H9 (cell line): ENCODE measurements around the gene ASB7. TPM values are rescaled to one million over a fixed set of nuclear protein-coding genes. Genes with fewer than 3 reads are reported as not detected.

Source experiments
- DNase-seq: peaks from one replicate; pipeline ENCODE4 v3.0.0-alpha.2; 2017
- H2AFZ ChIP-seq: one replicate; pipeline ENCODE4 v1.6.1; 2013; ENCODE audit warnings: mild to moderate bottlenecking, low read length, control low read depth, moderate library complexity
- H2AK5ac ChIP-seq: 2 replicates; pipeline ENCODE4 v1.6.1; 2013; ENCODE audit warnings: low read length, control low read depth, mixed read lengths; ENCODE audit not compliant: insufficient read length
- H2BK120ac ChIP-seq: one replicate; pipeline ENCODE4 v1.6.1; 2013; ENCODE audit warnings: low read depth, mild to moderate bottlenecking, low read length, control low read depth, inconsistent platforms; ENCODE audit not compliant: poor library complexity, severe bottlenecking
- H2BK12ac ChIP-seq: 2 replicates; pipeline ENCODE4 v1.6.1; 2013; ENCODE audit warnings: low read length, control low read depth, mixed read lengths, low read depth; ENCODE audit not compliant: insufficient read length
- H2BK15ac ChIP-seq: 2 replicates; pipeline ENCODE4 v1.6.1; 2013; ENCODE audit warnings: low read depth, low read length, control low read depth
- H2BK20ac ChIP-seq: one replicate; pipeline ENCODE4 v1.6.1; 2013; ENCODE audit warnings: low read depth, mild to moderate bottlenecking, low read length, control low read depth, inconsistent platforms; ENCODE audit not compliant: poor library complexity, severe bottlenecking
- H2BK5ac ChIP-seq: 2 replicates; pipeline ENCODE4 v1.6.1; 2013; ENCODE audit warnings: low read length, control low read depth, mixed read lengths; ENCODE audit not compliant: insufficient read length
- H3K14ac ChIP-seq: 2 replicates; pipeline ENCODE4 v1.6.1; 2013; ENCODE audit warnings: low read length, control low read depth; ENCODE audit not compliant: insufficient read depth
- H3K18ac ChIP-seq: 2 replicates; pipeline ENCODE4 v1.6.1; 2013; ENCODE audit warnings: low read depth, mild to moderate bottlenecking, mixed read lengths, low read length, control low read depth; ENCODE audit not compliant: insufficient read length
- H3K23ac ChIP-seq: 2 replicates; pipeline ENCODE4 v1.6.1; 2013; ENCODE audit warnings: low read length, control low read depth, mixed read lengths, low read depth; ENCODE audit not compliant: insufficient read length
- H3K23me2 ChIP-seq: 2 replicates; pipeline ENCODE4 v1.6.1; 2013; ENCODE audit warnings: low read depth, mild to moderate bottlenecking, mixed read lengths, low read length, control low read depth; ENCODE audit not compliant: insufficient read length, poor library complexity, severe bottlenecking
- H3K27ac ChIP-seq: 2 replicates; pipeline ENCODE4 v1.5.1; 2013; ENCODE audit warnings: low read length, control low read depth, mixed read lengths, low read depth; ENCODE audit not compliant: insufficient read length
- H3K27me3 ChIP-seq: 2 replicates; pipeline ENCODE4 v1.6.1; 2013; ENCODE audit warnings: low read length, control low read depth, inconsistent platforms; ENCODE audit not compliant: insufficient read depth
- H3K4ac ChIP-seq: 2 replicates; pipeline ENCODE4 v1.6.1; 2013; ENCODE audit warnings: low read depth, mild to moderate bottlenecking, control low read depth, inconsistent platforms, low read length, moderate library complexity
- H3K4me1 ChIP-seq: 2 replicates; pipeline ENCODE4 v1.6.1; 2013; ENCODE audit warnings: low read length, control low read depth, inconsistent platforms; ENCODE audit not compliant: insufficient read depth
- H3K4me2 ChIP-seq: 2 replicates; pipeline ENCODE4 v1.6.1; 2013; ENCODE audit warnings: low read length, control low read depth, mixed read lengths; ENCODE audit not compliant: insufficient read length, insufficient read depth
- H3K56ac ChIP-seq: 2 replicates; pipeline ENCODE4 v1.6.1; 2013; ENCODE audit warnings: low read depth, mild to moderate bottlenecking, mixed read lengths, low read length, control low read depth; ENCODE audit not compliant: insufficient read length
- H3K79me1 ChIP-seq: 2 replicates; pipeline ENCODE4 v1.6.1; 2013; ENCODE audit warnings: low read depth, mild to moderate bottlenecking, moderate library complexity, low read length, control low read depth, inconsistent platforms; ENCODE audit not compliant: insufficient read depth, poor library complexity, severe bottlenecking
- H3K79me2 ChIP-seq: 2 replicates; pipeline ENCODE4 v1.6.1; 2013; ENCODE audit warnings: low read length, control low read depth, inconsistent platforms; ENCODE audit not compliant: insufficient read depth
- H3K9ac ChIP-seq: 2 replicates; pipeline ENCODE4 v1.6.1; 2013; ENCODE audit warnings: low read length, control low read depth, mixed read lengths; ENCODE audit not compliant: insufficient read length; ENCODE audit errors: extremely low read depth
- H3K9me3 ChIP-seq: one replicate; pipeline ENCODE4 v1.6.1; 2013; ENCODE audit warnings: low read depth, low read length, inconsistent platforms; ENCODE audit not compliant: control insufficient read depth
- H3T11ph ChIP-seq: one replicate; pipeline ENCODE4 v1.6.1; 2013; ENCODE audit warnings: mild to moderate bottlenecking, low read length, control low read depth, inconsistent platforms
- H4K20me1 ChIP-seq: one replicate; pipeline ENCODE4 v1.6.1; 2013; ENCODE audit not compliant: control insufficient read depth, insufficient read length, insufficient read depth
- H4K5ac ChIP-seq: 2 replicates; pipeline ENCODE4 v1.6.1; 2013; ENCODE audit warnings: low read depth, mild to moderate bottlenecking, mixed read lengths, low read length, control low read depth; ENCODE audit not compliant: insufficient read length
- H4K8ac ChIP-seq: replicated peaks from 2 replicates; pipeline ENCODE4 v1.6.1; 2013; ENCODE audit warnings: low read length, control low read depth, mixed read lengths, low read depth; ENCODE audit not compliant: insufficient read length
- H4K91ac ChIP-seq: 2 replicates; pipeline ENCODE4 v1.6.1; 2013; ENCODE audit warnings: low read depth, mild to moderate bottlenecking, moderate library complexity, mixed read lengths, low read length, control low read depth; ENCODE audit not compliant: insufficient read length
- H3K27ac Mint-ChIP-seq, 3 experiments: 2 replicates in 2 of 3; 3 replicates in 1 of 3; pipeline ENCODE4 v1.8.0; 2020 to 2021; ENCODE audit warnings: mixed read lengths in 3 of 3, mild to moderate bottlenecking in 1 of 3, moderate library complexity in 1 of 3
- H3K27me3 Mint-ChIP-seq: 2 replicates; pipeline ENCODE4 v1.8.0; 2021; ENCODE audit warnings: low read depth, mild to moderate bottlenecking, moderate library complexity, mixed read lengths
- H3K36me3 Mint-ChIP-seq, 3 experiments: 2 replicates in 2 of 3; 3 replicates in 1 of 3; pipeline ENCODE4 v1.8.0; 2020 to 2021; ENCODE audit warnings: low read depth in 3 of 3, mixed read lengths in 3 of 3; ENCODE audit not compliant: insufficient read depth in 1 of 3
- H3K4me1 Mint-ChIP-seq, 2 experiments: 2 replicates each; pipeline ENCODE4 v1.8.0; 2020; ENCODE audit warnings: mixed read lengths in 2 of 2
- H3K4me3 Mint-ChIP-seq, 2 experiments: 2 replicates in 1 of 2; 3 replicates in 1 of 2; pipeline ENCODE4 v1.8.0; 2020 to 2021; ENCODE audit warnings: mild to moderate bottlenecking in 2 of 2, mixed read lengths in 2 of 2, moderate library complexity in 1 of 2
- H3K9me3 Mint-ChIP-seq, 2 experiments: 2 replicates in 1 of 2; 3 replicates in 1 of 2; pipeline ENCODE4 v1.8.0; 2020; ENCODE audit warnings: mild to moderate bottlenecking in 2 of 2, mixed read lengths in 2 of 2, moderate library complexity in 1 of 2
- WGBS: extraction: QIAGEN DNeasy Blood & Tissue Kit; methylation state at CpG from one replicate; pipeline ENCODE4 v1.1.7; 2013; ENCODE audit warnings: missing lambda C conversion rate, low lambda C conversion rate, mixed read lengths; ENCODE audit not compliant: insufficient read length; ENCODE audit errors: extremely low coverage; 5-methylcytosine and 5-hydroxymethylcytosine counted together
- total RNA-seq: library from RNA; stranded (reverse); gene quantifications from 2 replicates; pipeline ENCODE4 v1.2.1, GENCODE V29; 2021
- TF ChIP-seq, protein P1 (sequence below): fragments of 200-600 bp; sonication (generic); conservative IDR thresholded peaks from 3 replicates; pipeline ENCODE4 v1.8.0; 2021; ENCODE audit warnings: antibody characterized with exemption, mild to moderate bottlenecking

ASB7 gene
- total RNA-seq, 1 experiment from 2014 or later = 12.8 TPM

DNA sequence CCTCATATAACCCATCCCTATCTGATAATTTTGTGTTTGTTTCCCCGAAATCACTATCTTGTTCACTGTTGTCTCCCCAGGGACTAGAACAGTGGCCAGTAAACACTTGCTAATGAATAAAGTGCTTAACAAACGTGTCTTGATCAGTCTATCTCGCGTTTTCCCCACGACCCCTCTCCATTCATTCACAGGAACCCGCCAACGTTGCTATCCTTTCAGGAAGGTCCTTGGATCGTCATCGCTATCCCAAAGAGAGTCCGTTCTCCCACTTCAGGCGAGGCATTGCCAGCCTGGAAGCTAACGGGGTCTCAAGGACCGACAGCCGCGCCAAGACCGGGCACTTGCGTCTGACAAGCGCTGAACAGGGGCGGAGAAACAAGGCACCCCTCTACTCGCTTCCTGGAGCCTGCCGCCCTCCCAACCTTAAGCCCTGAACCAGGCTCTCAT lies 749 bp upstream of the ASB7 start:
- Mint-ChIP-seq H3K27me3 (no peaks in the 10 kb centered on the region), H3K36me3 (peaks cover 0 to 14% (median 9%) of the 10 kb centered on the region in 3 experiments; a peak in 5 of 7 replicates), H3K4me3 (no peak overlapping the region), H3K9me3 (no peaks in the 10 kb centered on the region), H3K4me1 (peaks cover 5 to 8% of the 10 kb centered on the region in 2 experiments), H3K27ac (no peak overlapping the region)
- TF ChIP-seq, protein P1, sequence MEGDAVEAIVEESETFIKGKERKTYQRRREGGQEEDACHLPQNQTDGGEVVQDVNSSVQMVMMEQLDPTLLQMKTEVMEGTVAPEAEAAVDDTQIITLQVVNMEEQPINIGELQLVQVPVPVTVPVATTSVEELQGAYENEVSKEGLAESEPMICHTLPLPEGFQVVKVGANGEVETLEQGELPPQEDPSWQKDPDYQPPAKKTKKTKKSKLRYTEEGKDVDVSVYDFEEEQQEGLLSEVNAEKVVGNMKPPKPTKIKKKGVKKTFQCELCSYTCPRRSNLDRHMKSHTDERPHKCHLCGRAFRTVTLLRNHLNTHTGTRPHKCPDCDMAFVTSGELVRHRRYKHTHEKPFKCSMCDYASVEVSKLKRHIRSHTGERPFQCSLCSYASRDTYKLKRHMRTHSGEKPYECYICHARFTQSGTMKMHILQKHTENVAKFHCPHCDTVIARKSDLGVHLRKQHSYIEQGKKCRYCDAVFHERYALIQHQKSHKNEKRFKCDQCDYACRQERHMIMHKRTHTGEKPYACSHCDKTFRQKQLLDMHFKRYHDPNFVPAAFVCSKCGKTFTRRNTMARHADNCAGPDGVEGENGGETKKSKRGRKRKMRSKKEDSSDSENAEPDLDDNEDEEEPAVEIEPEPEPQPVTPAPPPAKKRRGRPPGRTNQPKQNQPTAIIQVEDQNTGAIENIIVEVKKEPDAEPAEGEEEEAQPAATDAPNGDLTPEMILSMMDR = no peak
- Histone ChIP-seq H4K91ac (no peak overlapping the region), H3K27ac (no peak overlapping the region), H3K23me2 (peaks cover 17% of the 10 kb centered on the region), H2BK5ac (no peak overlapping the region), H3K4me1 (no peaks in the 10 kb centered on the region; the same call in 1 of the 2 replicates), H3K27me3 (no peaks in the 10 kb centered on the region), H3K79me2 (peaks cover 2% of the 10 kb centered on the region; the same call in 1 of the 2 replicates), H2BK12ac (no peak overlapping the region), H3T11ph (no peak overlapping the region), H2BK20ac (no peak overlapping the region), H2AK5ac (no peak overlapping the region), H4K5ac (no peak overlapping the region), H2BK120ac (no peak overlapping the region), H4K20me1 (peaks cover 3% of the 10 kb centered on the region), H2BK15ac (no peak overlapping the region), H3K56ac (no peak overlapping the region), H3K4ac (no peak overlapping the region), H4K8ac (no peak overlapping the region), H3K23ac (no peak overlapping the region), H3K9me3 (no peaks in the 10 kb centered on the region), H3K18ac (no peak overlapping the region), H3K4me2 (peak overlapping the region; percentile 95), H2AFZ (no peak overlapping the region), H3K79me1 (no peaks in the 10 kb centered on the region), H3K14ac (no peak overlapping the region), H3K9ac (peak overlapping the region; percentile 49)
- no CpG with 5 or more reads among the region's 21 CpGs for WGBS
- no peak for DNase-seq
